Keratinocyte (primary cell): Measurements from ENCODE around the gene VIPR2. TPM values are rescaled to one million over a fixed set of nuclear protein-coding genes. Genes with fewer than 3 reads are reported as not detected.

ENCODE experiments used
- DNase-seq: peaks from one replicate; pipeline ENCODE4 v3.0.0-alpha.2; 2011; ENCODE audit warnings: low read depth, missing footprints, low spot score
- FAIRE-seq: peaks from 2 replicates; lab custom pipeline; 2011; peaks lifted over from hg19 to GRCh38; lab: Jason Lieb, UNC
- H2AFZ ChIP-seq: 2 replicates; pipeline ENCODE4 v1.6.0; 2012; ENCODE audit warnings: low read length, control low read depth, inconsistent platforms; ENCODE audit not compliant: control insufficient read depth
- H3K27ac ChIP-seq: 2 replicates; pipeline ENCODE4 v1.5.1; 2011; ENCODE audit warnings: low read length; ENCODE audit not compliant: control insufficient read depth, insufficient read depth
- H3K27me3 ChIP-seq: 3 replicates; pipeline ENCODE4 v1.6.0; 2011; ENCODE audit warnings: low read length; ENCODE audit not compliant: control insufficient read depth, insufficient read depth; ENCODE audit errors: extremely low read depth
- H3K36me3 ChIP-seq, 2 experiments: 2 replicates in 1 of 2; 3 replicates in 1 of 2; pipeline ENCODE4 v1.5.1; 2011; ENCODE audit warnings: low read length in 2 of 2, mild to moderate bottlenecking in 1 of 2; ENCODE audit not compliant: control insufficient read depth in 2 of 2, insufficient read depth in 2 of 2; ENCODE audit errors: extremely low read depth in 1 of 2
- H3K4me1 ChIP-seq: 3 replicates; pipeline ENCODE4 v1.5.1; 2011; ENCODE audit warnings: low read length; ENCODE audit not compliant: control insufficient read depth, insufficient read depth; ENCODE audit errors: extremely low read depth
- H3K4me2 ChIP-seq: 3 replicates; pipeline ENCODE4 v1.6.0; 2011; ENCODE audit warnings: low read depth, low read length; ENCODE audit not compliant: control insufficient read depth, insufficient read depth; ENCODE audit errors: extremely low read depth
- H3K4me3 ChIP-seq, 3 experiments: fragments of 200-600 bp in 1 of 3; sonication (generic) in 1 of 3; 2 replicates in 2 of 3; 3 replicates in 1 of 3; pipeline ENCODE4 v1.5.1; 2011 to 2016; ENCODE audit warnings: low read length in 3 of 3, mild to moderate bottlenecking in 3 of 3, control low read depth in 2 of 3, inconsistent platforms in 1 of 3, low read depth in 1 of 3, mixed read lengths in 1 of 3, mixed run types in 1 of 3, moderate library complexity in 1 of 3; ENCODE audit not compliant: control insufficient read depth in 2 of 3, insufficient read depth in 2 of 3; ENCODE audit errors: extremely low read depth in 1 of 3
- H3K79me2 ChIP-seq: 2 replicates; pipeline ENCODE4 v1.6.0; 2012; ENCODE audit warnings: low read length; ENCODE audit not compliant: control insufficient read depth, insufficient read depth
- H3K9ac ChIP-seq: 3 replicates; pipeline ENCODE4 v1.6.0; 2011; ENCODE audit warnings: low read length; ENCODE audit not compliant: control insufficient read depth, insufficient read depth; ENCODE audit errors: extremely low read depth
- H3K9me1 ChIP-seq: 3 replicates; pipeline ENCODE4 v1.6.0; 2011; ENCODE audit warnings: low read length; ENCODE audit not compliant: control insufficient read depth, insufficient read depth; ENCODE audit errors: extremely low read depth
- H3K9me3 ChIP-seq: 2 replicates; pipeline ENCODE4 v1.5.1; 2012; ENCODE audit warnings: low read depth, low read length; ENCODE audit not compliant: control insufficient read depth
- H4K20me1 ChIP-seq: 3 replicates; pipeline ENCODE4 v1.6.0; 2011; ENCODE audit warnings: low read length; ENCODE audit not compliant: control insufficient read depth, insufficient read depth; ENCODE audit errors: extremely low read depth
- EZH2 ChIP-seq: IDR thresholded peaks from one replicate; pipeline ENCODE4 v1.6.1; 2012; ENCODE audit warnings: inconsistent platforms, mild to moderate bottlenecking, low read length, moderate library complexity
- dilution Hi-C: fragments of 300-500 bp; cut with MboI; formaldehyde crosslinking; loops from one replicate; pipeline ENCODE4 v1.7.0; 2020; ENCODE audit warnings: low sequenced_read_pairs; ENCODE audit not compliant: extremely low pct_ligation_motif_present
- polyA plus RNA-seq, 5 experiments: library from polyadenylated mRNA; depleted of rRNA in 3 of 5; stranded (reverse) in 3 of 5; stranded (forward) in 1 of 5; unstranded in 1 of 5; fragments of >200 nt; gene quantifications; 1 replicate in 1 of 5; 2 replicates in 3 of 5; 3 replicates in 1 of 5; pipeline versions ENCODE4 v1.2.1 to v1.2.3, GENCODE V29; 2011 to 2012; ENCODE audit warnings: missing spikeins in 2 of 5, low read depth in 1 of 5, low replicate concordance in 1 of 5
- TF ChIP-seq, protein P1 (sequence below), 3 experiments: IDR thresholded peaks in 1 of 3; conservative IDR thresholded peaks in 1 of 3; optimal IDR thresholded peaks in 1 of 3; 2 replicates in 2 of 3; 3 replicates in 1 of 3; pipeline versions ENCODE3 to v1.5.1; 2011; ENCODE audit warnings: low read length in 3 of 3, mild to moderate bottlenecking in 3 of 3, moderate library complexity in 2 of 3, control low read depth in 1 of 3, inconsistent platforms in 1 of 3; ENCODE audit not compliant: insufficient read depth in 2 of 3; ENCODE audit errors: extremely low read depth in 1 of 3

VIPR2 gene
- polyA plus RNA-seq, 1 donor (not counting 4 experiments of a cell fraction or from before 2014, with no cell fraction given) = not detected

GRCh38 chr7:159040146-159040545 is 104.5 kb downstream of the VIPR2 start:
- Histone ChIP-seq H3K9me3 (no peaks in the 10 kb centered on the region), H3K9ac (no peak overlapping the region), H3K4me2 (no peak overlapping the region), H2AFZ (no peak overlapping the region), H3K27ac (no peak overlapping the region), H3K36me3 (no peaks in the 10 kb centered on the region), H4K20me1 (no peaks in the 10 kb centered on the region), H3K4me3 (no peak overlapping the region), H3K79me2 (no peaks in the 10 kb centered on the region), H3K4me1 (no peaks in the 10 kb centered on the region), H3K27me3 (no peaks in the 10 kb centered on the region), H3K9me1 (no peaks in the 10 kb centered on the region)
- FAIRE-seq (no peak), DNase-seq (no peak)
- dilution Hi-C loops = no loop called here
- no peak for TF ChIP-seq EZH2
- TF ChIP-seq, protein P1, sequence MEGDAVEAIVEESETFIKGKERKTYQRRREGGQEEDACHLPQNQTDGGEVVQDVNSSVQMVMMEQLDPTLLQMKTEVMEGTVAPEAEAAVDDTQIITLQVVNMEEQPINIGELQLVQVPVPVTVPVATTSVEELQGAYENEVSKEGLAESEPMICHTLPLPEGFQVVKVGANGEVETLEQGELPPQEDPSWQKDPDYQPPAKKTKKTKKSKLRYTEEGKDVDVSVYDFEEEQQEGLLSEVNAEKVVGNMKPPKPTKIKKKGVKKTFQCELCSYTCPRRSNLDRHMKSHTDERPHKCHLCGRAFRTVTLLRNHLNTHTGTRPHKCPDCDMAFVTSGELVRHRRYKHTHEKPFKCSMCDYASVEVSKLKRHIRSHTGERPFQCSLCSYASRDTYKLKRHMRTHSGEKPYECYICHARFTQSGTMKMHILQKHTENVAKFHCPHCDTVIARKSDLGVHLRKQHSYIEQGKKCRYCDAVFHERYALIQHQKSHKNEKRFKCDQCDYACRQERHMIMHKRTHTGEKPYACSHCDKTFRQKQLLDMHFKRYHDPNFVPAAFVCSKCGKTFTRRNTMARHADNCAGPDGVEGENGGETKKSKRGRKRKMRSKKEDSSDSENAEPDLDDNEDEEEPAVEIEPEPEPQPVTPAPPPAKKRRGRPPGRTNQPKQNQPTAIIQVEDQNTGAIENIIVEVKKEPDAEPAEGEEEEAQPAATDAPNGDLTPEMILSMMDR (optimal IDR thresholded peaks at IDR 0.05 in 1 of 3, IDR thresholded peaks at IDR 0.05 in 1 of 3, conservative IDR thresholded peaks at IDR 0.05 in 1 of 3; ENCODE audit: extremely low read depth in 1 of 3, insufficient read depth in 2 of 3, low read length in 3 of 3) = no peak

DNA sequence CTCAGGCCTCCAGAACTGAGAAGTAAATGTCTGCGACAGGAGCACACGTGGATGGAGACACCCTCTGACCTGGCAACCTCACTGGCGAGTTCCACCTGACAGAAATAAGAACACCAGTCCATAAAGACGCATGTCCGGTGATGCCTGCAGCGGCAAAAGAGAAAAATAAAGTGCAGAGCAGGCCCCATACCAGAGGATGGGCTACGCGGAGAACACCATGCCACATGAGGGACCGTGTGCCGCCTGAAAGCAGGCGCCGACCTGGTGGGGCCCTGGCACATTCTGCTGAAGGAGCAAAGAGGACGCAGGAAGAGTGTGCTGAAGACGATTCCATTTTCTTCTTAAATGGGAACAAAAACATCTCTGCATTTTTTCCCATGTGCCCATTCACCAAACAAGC is 105.0 kb downstream of the VIPR2 start:
- no peaks in the 10 kb centered on the region for H3K27me3 ChIP-seq
- H3K9ac ChIP-seq = no peak overlapping the region
- no peak overlapping the region for H3K27ac ChIP-seq
- no peaks in the 10 kb centered on the region for H3K36me3 ChIP-seq
- H3K4me2 ChIP-seq = no peak overlapping the region
- no peaks in the 10 kb centered on the region for H3K9me3 ChIP-seq
- FAIRE-seq (no peak), DNase-seq (no peak)
- H4K20me1 ChIP-seq = no peaks in the 10 kb centered on the region
- H2AFZ ChIP-seq = no peak overlapping the region
- dilution Hi-C loops = no loop called here
- H3K4me1 ChIP-seq = no peaks in the 10 kb centered on the region
- no peaks in the 10 kb centered on the region for H3K9me1 ChIP-seq
- H3K79me2 ChIP-seq = no peaks in the 10 kb centered on the region
- no peak overlapping the region for H3K4me3 ChIP-seq
- TF ChIP-seq, protein P1 (optimal IDR thresholded peaks at IDR 0.05 in 1 of 3, IDR thresholded peaks at IDR 0.05 in 1 of 3, conservative IDR thresholded peaks at IDR 0.05 in 1 of 3; ENCODE audit: extremely low read depth in 1 of 3, insufficient read depth in 2 of 3, low read length in 3 of 3) = no peak
- TF ChIP-seq EZH2 = no peak
